NCI-H524 (cell line): ENCODE data around the gene PRDX5.
"Not testable (repeated sequence)": the region's sequence is repeated elsewhere in the genome, so short reads cannot be mapped to it uniquely, and the experiment has no call there.

ENCODE experiments used
- DNase-seq, 2 experiments: peaks; one replicate each; lab custom pipeline; 2025; lab: John Stamatoyannopoulos, UW

PRDX5 gene

DNA sequence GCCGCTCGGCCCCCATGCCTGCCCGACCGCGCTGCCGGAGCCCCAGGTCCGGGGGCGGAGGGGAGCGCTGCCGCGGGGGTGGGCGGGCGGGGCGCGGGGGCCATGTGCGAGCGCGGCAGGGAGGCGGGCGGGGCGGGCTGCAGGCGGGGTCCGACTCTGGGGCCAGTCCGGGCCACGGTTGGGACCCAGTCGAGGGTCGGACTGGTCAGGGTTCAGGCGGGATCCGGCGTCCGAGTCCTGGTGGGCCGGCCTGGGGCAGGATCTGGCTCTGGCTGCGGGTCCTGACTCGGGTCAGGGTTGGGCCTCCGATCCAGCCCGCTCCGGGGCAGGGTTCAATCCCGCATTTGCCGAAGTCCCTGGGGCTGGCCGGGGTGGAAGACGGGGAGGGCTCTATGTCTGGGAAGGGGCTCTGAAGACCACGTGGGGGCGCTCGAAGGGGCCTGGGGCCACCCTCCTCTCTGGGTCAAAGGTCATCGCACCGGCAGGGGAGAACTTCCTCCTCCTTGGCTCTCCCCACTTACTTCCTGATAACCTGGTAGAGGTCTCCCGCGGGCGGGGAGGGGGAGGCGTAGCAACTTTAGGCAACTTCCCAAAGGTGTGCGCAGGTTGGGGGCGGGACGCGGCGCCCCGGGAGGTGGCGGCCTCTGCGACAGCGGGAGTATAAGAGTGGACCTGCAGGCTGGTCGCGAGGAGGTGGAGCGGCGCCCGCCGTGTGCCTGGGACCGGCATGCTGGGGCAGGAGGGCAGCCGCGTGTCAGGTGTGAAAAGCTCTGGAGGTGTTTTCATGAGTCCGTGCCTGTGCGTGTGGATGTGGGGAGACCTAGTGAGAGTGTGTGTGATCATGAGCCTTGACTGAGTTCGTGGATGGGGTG, 12.0 kb upstream of the PRDX5 start:
- peak; percentile 41 to 69 for DNase-seq

- peak in 1 of 2 experiments; percentile 23 for DNase-seq
Measured at GRCh38 chr11:64306563-64306875, 11.4 kb upstream of the PRDX5 start.

GRCh38 chr11:64306876-64307622, 10.9 kb upstream of the PRDX5 start:
- DNase-seq = no peak

DNA sequence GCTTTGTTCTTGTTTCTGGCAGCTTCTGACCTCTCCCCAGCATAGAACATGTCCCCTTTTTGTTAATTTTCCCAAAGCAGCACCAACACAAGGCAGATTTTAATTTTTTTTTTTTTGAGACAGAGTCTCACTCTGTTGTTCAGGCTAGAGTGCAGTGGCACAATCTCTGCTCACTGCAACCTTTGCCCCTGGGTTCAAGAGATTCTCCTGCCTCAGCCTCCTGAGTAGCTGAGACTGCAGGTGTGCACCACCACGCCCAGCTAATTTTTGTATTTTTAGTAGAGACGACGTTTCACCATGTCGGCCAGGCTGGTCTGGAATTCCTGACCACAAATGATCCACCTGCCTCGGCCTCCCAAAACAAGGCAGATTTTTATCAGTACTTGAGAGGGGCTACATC, 10.1 kb upstream of the PRDX5 start:
- DNase-seq = not testable (repeated sequence)

DNA sequence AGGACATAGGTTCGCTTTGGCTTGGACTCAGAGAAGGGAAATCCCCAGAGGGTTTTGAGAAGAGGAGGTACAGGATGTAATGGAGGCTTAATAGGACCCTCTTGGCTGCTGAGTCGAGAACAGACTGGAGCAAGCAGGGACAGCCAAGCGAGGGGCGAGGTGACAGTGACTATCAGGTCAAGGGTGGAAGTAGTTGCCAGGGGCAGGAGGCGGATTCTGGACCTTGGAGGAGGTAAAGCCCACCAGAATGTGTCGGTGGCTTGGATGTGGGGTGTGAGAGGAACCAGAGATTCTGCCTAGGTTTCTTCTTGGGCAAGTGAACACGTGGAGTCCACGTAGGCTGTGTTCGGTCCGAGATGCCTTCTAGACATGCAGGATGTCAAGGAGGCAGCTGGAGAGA, 5.0 kb upstream of the PRDX5 start:
- no peak for DNase-seq

- DNase-seq = no peak
Measured at GRCh38 chr11:64313491-64314145, 4.3 kb upstream of the PRDX5 start.

GRCh38 chr11:64314146-64314804, 3.6 kb upstream of the PRDX5 start:
- DNase-seq = no peak

GRCh38 chr11:64314805-64315561, 2.9 kb upstream of the PRDX5 start:
- DNase-seq = no peak

DNA sequence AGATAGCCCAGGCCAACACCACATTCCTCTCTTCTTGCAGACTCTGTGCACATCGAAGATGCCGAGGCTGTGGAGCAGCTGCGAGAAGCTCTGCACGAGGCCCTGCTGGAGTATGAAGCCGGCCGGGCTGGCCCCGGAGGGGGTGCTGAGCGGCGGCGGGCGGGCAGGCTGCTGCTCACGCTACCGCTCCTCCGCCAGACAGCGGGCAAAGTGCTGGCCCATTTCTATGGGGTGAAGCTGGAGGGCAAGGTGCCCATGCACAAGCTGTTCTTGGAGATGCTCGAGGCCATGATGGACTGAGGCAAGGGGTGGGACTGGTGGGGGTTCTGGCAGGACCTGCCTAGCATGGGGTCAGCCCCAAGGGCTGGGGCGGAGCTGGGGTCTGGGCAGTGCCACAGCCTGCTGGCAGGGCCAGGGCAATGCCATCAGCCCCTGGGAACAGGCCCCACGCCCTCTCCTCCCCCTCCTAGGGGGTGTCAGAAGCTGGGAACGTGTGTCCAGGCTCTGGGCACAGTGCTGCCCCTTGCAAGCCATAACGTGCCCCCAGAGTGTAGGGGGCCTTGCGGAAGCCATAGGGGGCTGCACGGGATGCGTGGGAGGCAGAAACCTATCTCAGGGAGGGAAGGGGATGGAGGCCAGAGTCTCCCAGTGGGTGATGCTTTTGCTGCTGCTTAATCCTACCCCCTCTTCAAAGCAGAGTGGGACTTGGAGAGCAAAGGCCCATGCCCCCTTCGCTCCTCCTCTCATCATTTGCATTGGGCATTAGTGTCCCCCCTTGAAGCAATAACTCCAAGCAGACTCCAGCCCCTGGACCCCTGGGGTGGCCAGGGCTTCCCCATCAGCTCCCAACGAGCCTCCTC, 2.0 kb upstream of the PRDX5 start:
- DNase-seq = not testable (repeated sequence)

DNA sequence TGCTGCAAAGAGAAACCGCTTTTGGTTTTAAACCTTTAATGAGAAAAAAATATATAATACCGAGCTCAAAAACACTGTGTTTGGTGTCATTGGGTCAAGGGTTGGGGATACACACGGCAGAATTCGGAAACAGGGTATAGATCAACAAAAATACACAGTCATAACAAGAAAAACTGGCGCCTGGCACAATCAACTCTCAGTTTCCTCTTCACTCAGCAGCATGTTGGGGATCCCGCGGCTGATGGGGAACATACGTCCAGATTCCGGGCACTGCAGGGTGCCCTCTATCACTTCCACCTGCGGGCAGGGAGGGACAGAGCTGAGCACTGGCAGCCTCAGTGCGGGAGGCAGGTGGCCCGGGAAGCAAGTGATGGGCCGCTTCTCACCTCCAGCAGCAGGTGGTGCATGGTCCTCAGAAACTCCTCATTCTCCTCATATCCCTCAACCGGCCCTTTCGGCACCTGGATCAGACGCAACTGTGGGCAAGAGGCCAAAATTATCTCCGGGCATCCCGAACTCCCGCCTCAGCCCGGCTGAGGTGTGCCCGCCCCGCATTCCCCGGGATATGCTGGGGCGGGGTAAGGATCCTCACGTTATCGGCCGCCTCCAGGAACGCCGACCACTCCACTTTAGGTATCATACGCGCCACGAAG, 1.1 kb upstream of the PRDX5 start:
- DNase-seq = peak; percentile 32 to 40

DNA sequence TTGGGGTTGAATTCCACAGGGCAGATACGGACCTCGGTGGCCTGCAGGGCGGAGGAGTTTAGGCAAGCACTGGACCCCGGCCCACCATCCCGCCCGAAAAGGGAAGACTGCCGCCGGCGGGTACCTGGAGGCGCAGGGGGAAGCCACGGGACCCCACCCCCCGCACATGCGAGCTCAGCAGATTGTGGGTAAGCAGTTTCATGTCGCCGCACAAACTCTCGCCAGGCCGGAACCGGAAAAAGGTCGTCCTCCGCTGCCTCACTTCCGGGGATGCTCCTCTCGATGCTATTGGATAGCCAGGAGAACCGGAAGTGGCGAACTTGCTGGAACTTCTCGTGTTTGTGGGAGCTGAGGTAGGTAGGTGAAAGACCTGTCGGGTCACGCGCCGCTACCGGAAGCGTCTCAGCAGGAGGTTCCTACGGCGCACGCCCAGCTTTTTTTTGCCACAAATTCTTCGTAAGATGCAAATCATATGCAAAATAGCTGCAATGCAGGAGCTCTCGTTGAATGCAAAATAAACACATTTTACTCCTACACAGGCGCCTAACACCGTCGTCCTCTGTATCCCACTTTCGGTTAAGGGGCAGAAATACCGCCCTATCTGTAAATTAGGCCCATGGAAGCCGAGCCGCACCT, 478 bp upstream of the PRDX5 start, which contains the start of gene TRMT112:
TSS of gene TRMT112 (minus strand) at position 235 of the 636 bp plus-strand sequence. CDS start at position 202, 33 bp downstream.
- peak; percentile 95 to 98 for DNase-seq

DNA sequence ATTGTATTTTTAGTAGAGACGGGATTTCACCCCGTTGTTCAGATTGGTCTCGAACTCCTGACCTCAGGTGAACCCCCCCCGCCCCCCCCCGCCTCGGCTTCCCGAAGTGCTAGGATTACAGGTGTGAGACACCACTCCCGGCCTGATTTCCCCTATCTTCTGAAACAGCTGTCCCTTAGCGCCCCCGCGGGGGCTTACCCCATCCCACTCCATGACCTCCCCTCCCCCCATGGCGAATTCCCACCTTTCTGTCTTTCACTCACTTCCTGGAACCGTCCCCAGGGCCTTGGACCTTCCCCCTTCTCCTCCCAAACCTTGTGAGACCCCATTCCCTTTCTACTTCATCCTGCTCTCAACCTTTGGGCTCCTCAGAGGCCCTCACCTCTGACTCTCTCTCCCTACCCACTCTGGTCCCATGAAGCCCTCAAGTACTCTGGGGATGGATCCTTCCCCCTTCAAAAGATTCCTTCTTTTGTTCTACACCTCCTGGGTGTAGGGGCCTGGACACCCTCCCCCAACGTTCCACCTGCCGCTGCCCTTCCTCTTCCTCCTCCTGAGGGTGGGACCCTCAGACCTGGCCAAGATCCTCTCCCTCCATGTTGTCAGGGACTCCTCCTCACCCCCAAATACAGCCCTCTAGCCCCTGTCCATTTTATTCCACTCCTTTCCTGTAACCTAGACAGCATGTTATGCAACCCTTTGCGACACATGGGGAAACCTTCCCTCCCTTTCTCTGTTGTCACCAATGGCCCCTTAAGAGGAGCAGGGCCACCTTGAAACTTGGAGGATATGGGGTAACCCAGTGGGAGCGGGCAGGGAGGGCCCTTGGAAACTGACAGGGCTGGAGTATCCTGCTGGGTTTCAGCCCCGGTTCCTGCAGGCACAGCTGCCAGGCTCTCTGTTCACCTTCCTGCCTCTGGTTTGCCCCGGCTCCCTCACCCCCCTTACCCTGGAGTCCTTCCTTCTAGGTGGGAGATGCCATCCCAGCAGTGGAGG, 1.1 kb downstream of the PRDX5 start:
- DNase-seq = no peak

GRCh38 chr11:64320556-64320955, 2.6 kb downstream of the PRDX5 start:
- DNase-seq = no peak

DNA sequence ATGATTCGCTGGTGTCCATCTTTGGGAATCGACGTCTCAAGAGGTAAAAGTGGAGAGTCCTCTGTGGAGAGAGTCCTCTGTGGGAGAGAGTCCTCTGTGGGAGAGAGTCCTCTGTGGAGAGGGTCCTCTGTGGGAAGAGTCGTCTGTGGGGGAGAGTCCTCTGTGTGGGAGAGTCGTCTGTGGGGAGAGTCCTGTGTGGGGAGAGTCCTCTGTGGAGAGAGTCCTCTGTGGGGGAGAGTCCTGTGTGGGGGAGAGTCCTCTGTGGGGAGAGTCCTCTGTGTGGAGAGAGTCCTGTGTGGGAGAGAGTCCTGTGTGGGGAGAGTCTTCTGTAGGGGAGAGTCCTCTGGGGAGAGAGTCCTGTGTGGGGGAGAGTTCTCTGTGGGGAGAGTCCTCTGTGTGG, 3.1 kb downstream of the PRDX5 start:
- DNase-seq = no peak

GRCh38 chr11:64321533-64321932, 3.6 kb downstream of the PRDX5 start:
- DNase-seq = no peak

GRCh38 chr11:64322925-64323260, 5.0 kb downstream of the PRDX5 start:
- no peak for DNase-seq

DNA sequence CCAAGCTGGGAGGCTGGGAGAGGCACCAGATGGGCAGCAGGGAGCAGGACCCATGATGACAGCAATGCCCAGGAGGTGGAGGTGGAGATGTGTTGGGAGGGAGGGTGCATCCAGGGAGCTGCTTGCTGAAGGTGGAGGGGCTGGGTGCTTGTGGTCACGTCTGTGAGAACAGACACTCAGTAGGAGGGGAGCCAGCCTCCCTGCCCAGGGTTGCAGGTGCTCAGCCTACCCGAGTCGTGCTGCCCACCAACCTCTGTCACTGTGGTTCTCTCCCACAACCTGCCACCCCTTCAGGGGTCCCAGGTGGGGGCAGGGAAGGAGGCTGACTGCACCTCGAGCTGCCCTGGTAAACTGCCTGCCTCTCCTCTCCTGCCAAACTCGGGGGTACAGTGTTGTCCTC, 5.5 kb downstream of the PRDX5 start:
- DNase-seq = no peak

GRCh38 chr11:64323984-64324383, 6.1 kb downstream of the PRDX5 start:
- DNase-seq = not testable (repeated sequence)
